KOPT-K1 (cell line): ENCODE results near the gene WNT6.

ENCODE experiments used
- H3K27ac ChIP-seq: fragments of 200-600 bp; sonication (generic); 2 replicates; pipeline ENCODE4 v1.5.1; 2016; ENCODE audit warnings: antibody characterized with exemption, mild to moderate bottlenecking, low read depth, low read length; ENCODE audit not compliant: poor library complexity, severe bottlenecking
- H3K36me3 ChIP-seq: fragments of 200-600 bp; sonication (generic); 2 replicates; pipeline ENCODE4 v1.5.1; 2017; ENCODE audit warnings: antibody characterized with exemption, mild to moderate bottlenecking, low read length, moderate library complexity; ENCODE audit not compliant: insufficient read depth
- H3K9me3 ChIP-seq: fragments of 200-600 bp; sonication (generic); 2 replicates; pipeline ENCODE4 v1.5.1; 2017; ENCODE audit warnings: antibody characterized with exemption, low read length, mild to moderate bottlenecking; ENCODE audit not compliant: insufficient read depth, poor library complexity, severe bottlenecking

The WNT6 gene

GRCh38 chr2:218884519-218884918 lies 24.9 kb downstream of the WNT6 start:
- no peaks in the 10 kb centered on the region for H3K36me3 ChIP-seq
- no peaks in the 10 kb centered on the region for H3K9me3 ChIP-seq
- H3K27ac ChIP-seq: no peak overlapping the region

DNA sequence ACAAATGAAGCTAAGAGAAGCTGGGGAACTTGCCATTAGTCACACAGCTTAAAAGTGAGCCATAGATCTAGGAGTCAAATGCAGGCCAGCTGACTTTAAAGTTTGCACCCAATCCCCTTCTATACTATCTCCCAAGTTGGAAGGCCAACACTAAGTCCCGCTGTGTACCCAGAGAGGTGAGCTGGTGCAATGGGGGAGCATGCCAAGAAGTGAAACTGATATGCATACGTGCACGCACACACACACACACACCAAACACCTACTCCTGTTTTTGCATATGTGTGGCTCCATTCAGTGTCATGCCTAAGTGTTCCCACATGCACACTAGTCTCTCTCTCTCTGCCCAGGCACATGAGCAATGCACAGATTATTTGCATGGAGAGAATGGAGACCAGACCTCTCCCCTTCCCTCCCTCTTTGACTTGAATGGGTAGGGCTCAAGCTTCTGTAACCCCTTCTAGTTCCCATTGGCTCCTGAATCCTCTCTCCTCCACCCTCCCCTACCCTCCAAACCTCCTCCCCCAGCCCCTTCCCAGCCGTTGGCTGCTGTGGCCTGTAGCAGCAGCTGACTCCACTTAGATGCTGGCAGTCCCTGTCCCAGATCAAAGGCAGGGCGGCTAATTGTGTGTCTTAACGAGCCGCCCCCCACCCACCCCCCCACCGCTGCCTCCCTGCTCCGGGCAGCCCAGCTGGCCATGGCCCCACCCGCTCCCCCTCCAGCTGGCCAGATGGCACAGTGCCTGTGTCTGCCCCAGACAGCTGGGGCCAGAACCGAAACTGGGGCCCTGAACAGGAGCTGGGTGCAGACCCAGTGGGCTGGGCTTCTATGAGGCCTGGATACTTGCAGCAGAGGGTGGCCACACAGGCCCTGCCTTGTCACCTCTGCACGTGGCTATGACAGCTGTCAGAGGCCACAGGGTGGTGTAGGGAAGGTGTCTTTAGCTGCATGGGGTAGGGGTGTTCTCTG lies 26.7 kb downstream of the WNT6 start:
- no peaks in the 10 kb centered on the region for H3K9me3 ChIP-seq
- no peaks in the 10 kb centered on the region for H3K36me3 ChIP-seq
- no peak overlapping the region for H3K27ac ChIP-seq

DNA sequence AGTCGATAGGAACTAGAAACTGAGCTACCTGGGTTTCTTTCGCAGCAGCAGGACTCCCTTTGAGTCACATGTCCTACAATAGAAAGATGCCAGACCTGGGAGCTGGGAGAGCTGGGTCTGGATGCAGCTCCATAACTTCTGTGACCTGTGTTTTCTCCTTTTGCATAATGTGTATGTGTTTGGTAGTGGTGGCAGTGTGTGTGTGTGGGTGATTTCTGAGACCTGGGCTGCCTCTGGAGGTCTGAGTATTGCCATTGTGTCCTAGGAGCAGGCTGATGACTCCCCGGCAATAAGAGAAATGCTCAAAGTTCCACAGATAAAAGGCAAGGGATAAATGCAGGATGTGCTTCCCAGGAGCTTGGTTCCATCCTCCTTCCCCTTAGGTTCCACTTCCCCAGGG lies 27.5 kb downstream of the WNT6 start:
- Histone ChIP-seq H3K9me3 (no peaks in the 10 kb centered on the region), H3K27ac (no peak overlapping the region), H3K36me3 (no peaks in the 10 kb centered on the region)

DNA sequence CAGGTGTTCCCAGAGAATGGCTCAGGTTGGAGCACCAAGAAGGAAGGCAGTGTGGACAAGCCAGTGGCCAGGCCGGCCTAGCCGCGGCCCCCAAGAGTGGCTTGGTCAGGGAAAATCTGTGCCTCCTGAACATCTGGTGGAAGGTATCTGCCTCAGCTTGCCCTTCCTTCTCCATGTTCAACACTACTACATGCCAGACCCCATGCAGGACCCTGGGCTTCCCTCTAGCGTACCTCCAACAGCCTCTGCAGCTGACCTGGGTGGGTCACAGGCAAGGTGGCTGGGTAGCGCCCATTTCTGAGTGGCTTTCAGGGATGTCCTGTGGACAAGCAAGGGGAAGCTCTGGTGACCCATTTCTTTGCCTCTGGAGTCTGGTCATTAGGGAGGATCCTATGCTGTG lies 28.7 kb downstream of the WNT6 start:
- Histone ChIP-seq H3K27ac (no peak overlapping the region), H3K36me3 (no peaks in the 10 kb centered on the region), H3K9me3 (no peaks in the 10 kb centered on the region)

GRCh38 chr2:218889937-218890336 lies 30.3 kb downstream of the WNT6 start:
- Histone ChIP-seq H3K27ac (no peak overlapping the region), H3K36me3 (no peaks in the 10 kb centered on the region), H3K9me3 (no peaks in the 10 kb centered on the region)

- Histone ChIP-seq H3K27ac (no peak overlapping the region), H3K9me3 (no peaks in the 10 kb centered on the region), H3K36me3 (no peaks in the 10 kb centered on the region)
These were observed 30.8 kb downstream of the WNT6 start for GRCh38 chr2:218890369-218890768.

GRCh38 chr2:218891275-218892135 lies 31.9 kb downstream of the WNT6 start:
- Histone ChIP-seq H3K36me3 (no peaks in the 10 kb centered on the region), H3K9me3 (no peaks in the 10 kb centered on the region), H3K27ac (no peak overlapping the region)

DNA sequence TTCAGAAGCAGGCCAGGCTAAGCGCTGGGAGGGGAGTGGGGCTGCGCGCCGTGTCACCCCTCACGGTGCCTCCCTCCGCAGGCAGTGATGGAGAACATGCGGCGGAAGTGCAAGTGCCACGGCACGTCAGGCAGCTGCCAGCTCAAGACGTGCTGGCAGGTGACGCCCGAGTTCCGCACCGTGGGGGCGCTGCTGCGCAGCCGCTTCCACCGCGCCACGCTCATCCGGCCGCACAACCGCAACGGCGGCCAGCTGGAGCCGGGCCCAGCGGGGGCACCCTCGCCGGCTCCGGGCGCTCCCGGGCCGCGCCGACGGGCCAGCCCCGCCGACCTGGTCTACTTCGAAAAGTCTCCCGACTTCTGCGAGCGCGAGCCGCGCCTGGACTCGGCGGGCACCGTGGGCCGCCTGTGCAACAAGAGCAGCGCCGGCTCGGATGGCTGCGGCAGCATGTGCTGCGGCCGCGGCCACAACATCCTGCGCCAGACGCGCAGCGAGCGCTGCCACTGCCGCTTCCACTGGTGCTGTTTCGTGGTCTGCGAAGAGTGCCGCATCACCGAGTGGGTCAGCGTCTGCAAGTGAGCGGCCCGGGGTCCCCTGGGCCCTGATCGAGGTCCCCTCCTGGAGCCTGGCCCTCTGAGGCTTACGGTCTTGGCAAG lies 33.2 kb downstream of the WNT6 start:
- Histone ChIP-seq H3K27ac (no peak overlapping the region), H3K9me3 (no peaks in the 10 kb centered on the region), H3K36me3 (no peaks in the 10 kb centered on the region)

- Histone ChIP-seq H3K27ac (no peak overlapping the region), H3K36me3 (no peaks in the 10 kb centered on the region)
These were observed 33.9 kb downstream of the WNT6 start for GRCh38 chr2:218893349-218894150.

GRCh38 chr2:218894151-218894879 lies 34.7 kb downstream of the WNT6 start:
- Histone ChIP-seq H3K27ac (no peak overlapping the region), H3K9me3 (no peaks in the 10 kb centered on the region), H3K36me3 (no peaks in the 10 kb centered on the region)

More at GRCh38 chr2:218893349-218894150, 33.9 kb downstream of the WNT6 start:
- no peaks in the 10 kb centered on the region for H3K9me3 ChIP-seq

GRCh38 chr2:218894880-218895157 lies 35.2 kb downstream of the WNT6 start:
- H3K9me3 ChIP-seq: no peaks in the 10 kb centered on the region
- H3K36me3 ChIP-seq: no peaks in the 10 kb centered on the region
- H3K27ac ChIP-seq: no peak overlapping the region

DNA sequence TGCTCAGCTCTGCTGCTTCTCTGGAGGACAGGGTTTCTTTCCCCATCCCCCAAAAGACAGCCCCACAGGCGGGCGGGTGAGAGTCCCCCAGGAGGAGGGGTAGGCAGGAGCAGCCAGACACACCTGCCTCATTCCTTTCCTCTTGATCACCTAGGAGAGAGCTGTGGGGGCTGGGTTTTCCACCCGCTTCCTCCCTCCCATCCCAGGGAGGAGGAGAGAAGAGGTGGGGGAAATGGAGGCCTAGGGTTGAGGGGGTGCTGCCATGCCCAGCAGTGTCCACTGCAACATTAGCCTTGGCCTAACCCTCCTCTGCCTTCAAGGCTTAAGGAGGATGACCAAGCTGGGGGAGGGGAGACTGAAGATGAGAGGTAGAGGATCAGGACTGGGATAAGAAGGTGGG lies 35.7 kb downstream of the WNT6 start:
- H3K9me3 ChIP-seq: no peaks in the 10 kb centered on the region
- H3K36me3 ChIP-seq: no peaks in the 10 kb centered on the region
- no peak overlapping the region for H3K27ac ChIP-seq

GRCh38 chr2:218895759-218896500 lies 36.3 kb downstream of the WNT6 start:
- Histone ChIP-seq H3K9me3 (no peaks in the 10 kb centered on the region), H3K36me3 (no peaks in the 10 kb centered on the region), H3K27ac (no peak overlapping the region)
